Testis (tissue), 2 donors: ENCODE data around the gene KMT2A.

Experiments used
- CTCF ChIP-seq, 3 experiments: fragments of 450-650 bp in 2 of 3; fragments of 200-600 bp in 1 of 3; sonication (generic) in 1 of 3; IDR thresholded peaks; one replicate each; pipeline ENCODE4 v1.5.1; 2016 to 2019; ENCODE audit warnings: antibody characterized with exemption in 3 of 3, mild to moderate bottlenecking in 2 of 3, moderate library complexity in 1 of 3
- POLR2A ChIP-seq: fragments of 450-650 bp; IDR thresholded peaks from one replicate; pipeline ENCODE4 v1.6.1; 2017; ENCODE audit warnings: antibody characterized with exemption, mild to moderate bottlenecking, moderate library complexity

- no peak for TF ChIP-seq CTCF (IDR thresholded peaks at IDR 0.05)
- no peak for TF ChIP-seq POLR2A
Measured at GRCh38 chr11:118448294-118448693, 12.0 kb downstream of the KMT2A start.
